Superior temporal gyrus (tissue), 1 donor: Measurements from ENCODE around the gene AGAP3.

Source experiments
- DNase-seq: peaks from one replicate; pipeline ENCODE4 v3.0.0-alpha.2; 2016; ENCODE audit errors: extremely low spot score

Gene AGAP3

DNA sequence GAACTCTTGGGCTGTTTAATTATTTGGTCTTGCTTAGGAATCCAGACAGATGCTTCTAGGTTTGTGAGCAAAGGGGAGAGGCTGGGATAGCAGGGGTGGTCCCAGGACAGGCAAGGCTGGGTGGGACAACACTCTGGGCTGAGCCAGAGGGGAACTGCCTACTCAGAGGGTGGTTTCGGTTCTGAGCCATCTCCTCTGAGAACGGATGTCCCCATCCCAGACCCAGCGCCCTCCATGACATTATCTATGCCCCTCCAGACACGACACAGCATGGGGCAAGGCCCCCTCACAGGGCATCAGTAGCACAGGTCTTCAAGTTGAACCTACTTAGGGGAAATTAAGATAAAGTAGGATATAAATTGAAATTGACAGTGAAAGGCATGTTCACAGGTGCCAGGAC is 93.7 kb downstream of the AGAP3 start:
- no peak for DNase-seq

DNA sequence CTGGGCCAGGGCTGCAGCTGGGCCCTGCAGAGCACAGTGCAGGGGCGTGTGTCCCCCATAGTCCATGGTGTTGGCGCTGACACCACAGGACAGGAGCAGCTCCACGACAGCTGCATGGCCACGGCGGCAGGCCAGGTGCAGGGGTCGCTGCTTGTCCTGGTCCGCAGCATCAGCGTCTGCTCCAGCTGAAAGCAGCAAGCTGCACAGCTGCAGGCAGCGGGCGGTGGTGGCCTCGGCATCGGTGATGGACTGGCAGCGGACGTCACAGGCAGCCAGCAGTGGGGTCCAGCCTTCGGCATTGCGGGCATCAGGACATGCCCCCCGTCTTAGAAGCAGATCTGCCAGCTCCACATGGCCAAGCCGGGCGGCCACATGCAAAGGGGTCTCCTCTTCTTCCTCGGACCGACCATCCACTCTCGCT is 94.7 kb downstream of the AGAP3 start:
- no peak for DNase-seq

DNA sequence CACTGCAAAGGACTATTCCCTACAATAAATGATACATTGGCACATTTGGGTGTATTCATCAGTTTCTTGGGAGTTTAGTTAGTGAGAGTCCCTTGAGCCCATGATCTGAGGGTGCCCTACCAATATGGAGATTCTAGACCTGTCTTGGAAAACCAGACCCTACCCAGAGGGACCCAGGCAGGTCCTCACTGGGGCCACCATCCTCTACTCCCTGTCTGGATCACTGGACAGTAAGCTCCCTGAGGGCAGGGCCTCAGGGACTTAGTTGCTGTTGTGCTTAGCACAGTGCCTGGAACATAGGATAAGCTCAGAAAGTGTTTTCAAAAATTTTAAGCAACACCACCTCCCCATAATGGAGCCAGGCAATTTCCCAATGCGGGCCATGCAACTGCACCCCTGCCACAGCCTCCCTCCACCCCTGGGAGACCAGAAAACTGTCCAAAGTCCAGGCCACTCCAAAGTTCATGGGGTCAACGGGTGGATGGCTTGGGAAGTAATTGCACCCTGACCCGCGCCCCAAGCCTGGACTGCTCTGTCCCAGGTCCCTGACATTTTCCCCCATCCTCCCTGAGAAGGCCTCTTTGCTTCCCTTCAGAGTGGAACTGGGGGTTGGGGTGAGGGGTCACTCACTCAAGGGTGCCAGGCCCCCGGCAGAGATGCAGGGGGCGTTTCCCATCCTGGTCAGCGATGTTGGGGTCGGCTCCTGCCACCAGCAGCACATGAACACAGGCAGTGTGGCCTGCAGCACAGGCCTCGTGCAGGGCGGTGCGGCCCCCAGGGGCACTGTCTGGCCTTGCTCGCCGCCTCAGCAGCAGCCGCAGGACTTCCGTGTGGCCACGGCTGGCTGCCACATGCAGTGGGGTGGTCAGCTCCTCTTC is 99.7 kb downstream of the AGAP3 start:
- DNase-seq, result no peak

DNA sequence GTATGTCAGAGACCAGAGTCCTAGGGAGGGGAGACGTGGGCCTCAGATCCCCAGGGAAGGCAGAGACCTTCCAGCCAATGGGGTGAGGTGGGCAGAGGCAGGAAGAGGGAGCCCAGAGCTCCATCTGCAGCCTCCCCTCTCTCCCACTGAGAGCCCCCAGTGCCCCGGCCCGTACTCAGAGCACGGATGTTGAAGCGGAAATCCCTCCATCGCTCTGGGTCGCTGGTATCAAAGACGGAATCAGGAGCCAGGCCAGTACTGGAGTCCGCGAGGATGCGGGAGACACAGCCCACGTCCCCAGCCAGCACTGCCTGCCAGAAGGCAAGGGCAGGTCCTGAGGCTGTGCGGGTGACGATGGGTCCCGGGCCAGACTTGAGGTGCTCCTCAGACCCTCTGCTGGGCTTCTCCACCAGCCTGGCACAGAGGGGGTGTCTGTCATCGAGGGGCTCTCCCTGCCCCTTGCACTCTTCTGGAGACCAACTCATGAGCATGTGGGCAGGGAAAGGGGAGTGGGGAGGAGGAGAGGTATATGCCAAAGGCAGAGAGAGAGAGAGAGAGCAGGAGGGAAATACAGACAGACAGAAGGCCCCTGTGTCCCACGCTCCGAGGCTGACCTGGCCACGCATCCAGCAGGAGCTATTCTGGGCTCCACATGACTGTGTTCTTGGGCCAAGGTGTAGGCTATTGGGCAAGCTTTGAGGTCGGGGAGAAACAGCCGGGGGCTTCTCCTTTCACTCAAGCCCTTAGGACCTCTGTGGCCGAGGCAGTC is 100.5 kb downstream of the AGAP3 start, which contains the start of gene ASB10:
Gene ASB10, minus strand, starts transcription at position 611 of the 769 bp plus-strand sequence. Its CDS starts 120 bp downstream, at position 491.
- DNase-seq, result no peak

DNA sequence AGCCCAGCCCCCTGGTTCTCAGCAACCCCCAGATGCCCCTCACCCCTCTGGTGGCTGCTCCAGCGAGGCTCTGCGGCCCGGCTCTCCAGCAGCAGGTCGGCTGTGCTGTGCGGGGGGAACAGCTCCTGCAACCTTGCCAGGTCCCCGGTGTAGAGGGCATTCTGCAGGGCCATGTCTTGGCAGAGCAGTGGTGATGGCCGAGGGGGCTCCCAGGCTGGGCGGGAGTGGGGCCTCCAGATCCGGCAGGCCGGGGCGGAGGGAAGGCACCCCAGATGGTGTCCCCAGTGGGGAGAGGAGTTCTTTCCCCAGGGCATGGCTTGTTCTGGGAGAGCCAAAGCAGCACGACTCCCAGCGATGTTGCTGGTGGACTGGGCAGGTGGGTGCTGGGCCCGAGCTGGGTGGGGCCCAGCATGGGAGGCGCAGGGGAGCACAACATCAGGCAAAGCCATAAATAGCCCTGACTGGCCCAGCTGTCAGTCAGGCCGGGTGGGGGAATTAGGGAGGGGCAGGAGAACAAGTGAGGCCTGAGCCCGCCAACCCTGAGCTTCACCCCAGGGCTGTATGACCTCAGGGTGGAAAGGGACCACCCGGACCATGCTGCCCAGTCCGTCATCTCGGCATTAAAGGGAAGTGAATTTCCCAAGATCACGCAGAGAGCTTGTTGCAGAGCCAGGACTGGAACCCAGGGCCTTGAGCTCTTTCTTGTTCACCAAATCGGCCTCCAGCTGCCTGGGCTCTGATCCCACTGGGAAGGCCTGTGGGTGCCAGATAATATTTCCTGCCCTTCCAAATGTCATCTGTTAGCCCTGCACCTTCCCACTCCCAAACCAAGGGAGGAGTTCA is 101.4 kb downstream of the AGAP3 start:
- no peak for DNase-seq

DNA sequence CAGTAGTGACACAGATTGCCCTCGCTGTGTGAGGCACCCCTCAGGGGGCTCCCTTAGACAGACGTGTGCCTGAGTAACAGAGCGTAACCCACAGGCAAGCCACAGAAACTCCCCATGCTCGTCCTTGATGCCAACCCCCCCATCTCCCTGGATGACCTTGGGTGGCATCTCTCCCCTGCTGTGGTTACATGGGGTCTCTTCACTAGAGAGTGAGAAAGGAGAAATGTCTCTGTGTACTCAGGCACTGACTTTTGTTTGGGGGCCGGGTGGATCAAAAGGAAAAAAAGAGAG is 101.9 kb downstream of the AGAP3 start:
- DNase-seq, result no peak

DNA sequence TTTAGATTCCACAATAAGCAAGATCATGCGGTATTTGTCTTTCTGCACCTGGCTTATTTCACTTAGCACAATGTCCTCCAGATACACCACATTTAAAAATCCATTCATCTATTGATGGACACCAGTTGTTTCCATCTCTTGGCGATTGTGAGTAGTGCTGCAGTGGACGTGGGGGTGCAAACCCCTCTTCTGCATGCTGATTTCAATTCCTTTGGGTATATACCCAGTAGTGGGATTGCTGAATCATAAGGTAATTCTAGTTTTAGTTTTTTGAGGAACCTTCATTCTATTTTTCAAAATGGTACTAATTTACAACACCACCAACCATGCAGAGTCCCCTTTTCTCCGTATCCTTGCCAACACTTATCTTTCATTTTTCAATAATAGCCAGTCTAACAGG is 102.8 kb downstream of the AGAP3 start:
- no peak for DNase-seq

DNA sequence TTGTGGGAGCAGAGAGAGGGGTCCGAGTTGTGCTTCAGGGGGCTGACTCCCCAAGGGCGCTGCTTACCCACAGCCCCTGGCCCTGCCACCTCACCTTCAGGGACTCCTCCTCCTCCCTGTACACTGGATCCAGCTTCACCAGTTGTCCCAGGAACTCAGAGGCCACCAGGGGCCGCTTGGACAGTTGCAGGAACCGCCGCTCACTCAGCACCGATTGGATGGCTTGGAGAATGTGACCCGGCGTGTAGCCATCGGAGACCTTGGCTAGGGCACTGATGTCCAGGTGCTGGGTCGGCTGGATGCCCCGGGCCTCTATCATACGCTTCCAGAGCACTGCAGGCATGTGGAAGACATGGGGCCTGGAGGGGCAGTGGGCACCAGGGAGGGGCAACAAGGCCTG is 105.3 kb downstream of the AGAP3 start:
- DNase-seq, result no peak

DNA sequence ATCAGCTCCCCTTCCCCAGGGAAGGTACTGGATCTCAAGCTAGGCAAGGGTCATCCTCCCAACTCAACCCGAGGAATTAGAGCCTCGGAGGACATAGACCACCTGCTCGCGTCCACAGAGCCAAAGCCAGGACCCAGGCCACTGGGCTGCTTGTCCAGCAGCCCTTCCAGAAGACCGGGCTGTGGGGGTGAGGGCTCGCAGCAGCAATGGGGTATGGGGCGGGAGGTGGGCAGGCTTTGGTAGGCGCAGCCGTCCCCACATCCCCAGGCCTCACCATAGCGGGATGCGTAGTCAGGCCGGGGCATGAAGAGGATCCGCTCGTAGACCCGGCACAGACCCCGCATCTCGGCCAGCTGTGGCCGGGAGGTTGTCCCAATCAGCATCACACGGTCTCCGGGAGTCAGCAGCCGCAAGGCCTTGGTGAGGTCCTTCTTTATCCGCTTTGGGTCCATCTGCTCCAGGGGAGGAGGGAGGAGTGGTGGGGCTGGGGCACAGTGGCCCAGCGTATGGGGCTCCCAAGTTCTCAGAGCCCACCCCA is 105.8 kb downstream of the AGAP3 start:
- DNase-seq, result no peak

DNA sequence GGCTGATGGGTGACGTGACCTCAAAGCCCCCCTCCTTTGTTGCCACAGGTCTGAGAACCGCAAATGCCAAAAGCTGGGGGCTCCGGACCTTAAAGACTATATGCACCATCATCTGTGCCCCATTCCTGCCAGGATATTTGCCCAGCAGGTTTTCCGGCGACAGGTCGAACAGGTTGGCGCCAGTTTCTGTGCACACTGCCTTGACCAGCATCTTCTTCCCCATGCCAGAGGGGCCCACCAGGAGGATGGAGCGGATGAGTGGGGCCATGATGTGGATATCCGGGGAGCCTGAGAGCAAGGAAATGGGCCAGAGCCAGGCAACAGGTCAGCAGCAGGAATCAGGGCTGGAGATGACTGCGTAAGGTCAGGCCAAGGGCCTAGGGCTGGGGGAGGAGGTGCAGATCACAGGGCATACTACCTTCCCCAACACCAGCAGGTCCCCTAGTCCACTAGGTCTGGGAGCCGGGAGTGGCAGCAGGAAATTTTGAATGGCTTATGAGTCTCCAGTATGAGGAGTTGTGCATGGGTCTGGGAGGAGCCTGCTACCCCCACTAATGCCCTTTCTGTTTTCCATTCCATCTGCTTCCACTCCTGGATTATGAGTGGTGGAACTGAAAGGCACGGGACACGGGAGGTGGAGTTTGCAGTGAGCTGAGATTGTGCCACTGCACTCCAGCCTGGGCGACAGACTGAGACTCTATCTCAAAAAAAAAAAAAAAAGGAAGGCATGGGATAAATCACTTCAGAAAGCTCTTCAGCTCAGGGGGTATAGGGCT is 107.1 kb downstream of the AGAP3 start:
- no peak for DNase-seq
